C4-2B (cell line): ENCODE measurements around the gene PCNA.

Experiments
- CTCF ChIP-seq: fragments of 450-650 bp; conservative IDR thresholded peaks from 2 replicates; pipeline ENCODE4 v1.5.1; 2017; ENCODE audit warnings: mild to moderate bottlenecking
- ZFX ChIP-seq: fragments of 450-650 bp; IDR thresholded peaks from 2 replicates; pipeline ENCODE4 v1.6.1; 2017

GRCh38 chr20:5140195-5140594 is 20.4 kb upstream of the PCNA start:
- no peak for TF ChIP-seq CTCF
- TF ChIP-seq ZFX = no peak
